Stomach (tissue), 4 donors: ENCODE results near the gene PLCD1.

ENCODE experiments used
- EP300 ChIP-seq: sonication (generic); formaldehyde crosslinking; IDR thresholded peaks from one replicate; pipeline ENCODE4 v1.6.1; 2017; ENCODE audit warnings: antibody characterized with exemption
- POLR2A ChIP-seq, 4 donors: fragments of 450-650 bp; IDR thresholded peaks; one replicate each; pipeline ENCODE4 v1.6.1; 2016; ENCODE audit warnings: antibody characterized with exemption in 4 of 4, control low read depth in 2 of 4, mild to moderate bottlenecking in 1 of 4, moderate library complexity in 1 of 4
- POLR2AphosphoS5 ChIP-seq, 3 donors: sonication (generic); formaldehyde crosslinking; IDR thresholded peaks; one replicate each; pipeline ENCODE4 v1.6.1; 2016; ENCODE audit warnings: antibody characterized with exemption in 3 of 3
- TF ChIP-seq, protein P1 (sequence below), 7 experiments: fragments of 450-650 bp in 4 of 7; fragments of 200-600 bp in 3 of 7; sonication (generic) in 3 of 7; IDR thresholded peaks; one replicate each; pipeline ENCODE4 v1.5.1; 2016 to 2019; ENCODE audit warnings: antibody characterized with exemption in 7 of 7, control low read depth in 2 of 7, mild to moderate bottlenecking in 1 of 7

DNA sequence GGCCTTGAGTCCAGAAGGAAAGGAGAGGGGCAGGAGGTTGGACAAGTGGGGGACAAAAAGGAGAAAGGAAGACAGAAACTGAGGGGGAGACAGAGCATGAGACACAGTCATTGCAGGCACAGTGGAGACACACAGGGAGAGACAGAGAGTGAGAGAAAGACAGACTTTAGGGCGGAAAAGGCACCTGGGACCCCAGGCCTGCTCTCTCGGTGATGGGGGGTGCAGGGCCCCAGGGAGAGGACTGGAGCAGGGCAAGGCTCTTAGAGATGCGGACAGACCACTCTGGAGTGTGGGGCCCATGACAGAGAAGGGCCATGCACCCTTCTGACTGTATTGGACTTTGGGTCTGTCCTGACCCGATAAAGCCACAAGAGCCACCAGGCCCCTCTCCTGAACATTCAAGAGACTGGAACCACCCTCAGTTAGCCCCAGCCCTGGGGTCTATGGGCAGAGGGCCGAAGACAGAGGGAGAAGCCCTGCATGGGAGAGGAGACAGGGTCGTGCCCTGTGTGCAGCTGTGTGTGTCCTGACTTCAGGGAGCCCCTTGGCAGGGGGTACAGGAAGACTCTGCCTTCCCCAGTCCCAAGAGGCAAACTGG, 12.5 kb downstream of the PLCD1 start:
- TF ChIP-seq, protein P1, sequence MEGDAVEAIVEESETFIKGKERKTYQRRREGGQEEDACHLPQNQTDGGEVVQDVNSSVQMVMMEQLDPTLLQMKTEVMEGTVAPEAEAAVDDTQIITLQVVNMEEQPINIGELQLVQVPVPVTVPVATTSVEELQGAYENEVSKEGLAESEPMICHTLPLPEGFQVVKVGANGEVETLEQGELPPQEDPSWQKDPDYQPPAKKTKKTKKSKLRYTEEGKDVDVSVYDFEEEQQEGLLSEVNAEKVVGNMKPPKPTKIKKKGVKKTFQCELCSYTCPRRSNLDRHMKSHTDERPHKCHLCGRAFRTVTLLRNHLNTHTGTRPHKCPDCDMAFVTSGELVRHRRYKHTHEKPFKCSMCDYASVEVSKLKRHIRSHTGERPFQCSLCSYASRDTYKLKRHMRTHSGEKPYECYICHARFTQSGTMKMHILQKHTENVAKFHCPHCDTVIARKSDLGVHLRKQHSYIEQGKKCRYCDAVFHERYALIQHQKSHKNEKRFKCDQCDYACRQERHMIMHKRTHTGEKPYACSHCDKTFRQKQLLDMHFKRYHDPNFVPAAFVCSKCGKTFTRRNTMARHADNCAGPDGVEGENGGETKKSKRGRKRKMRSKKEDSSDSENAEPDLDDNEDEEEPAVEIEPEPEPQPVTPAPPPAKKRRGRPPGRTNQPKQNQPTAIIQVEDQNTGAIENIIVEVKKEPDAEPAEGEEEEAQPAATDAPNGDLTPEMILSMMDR (IDR thresholded peaks at IDR 0.05): no peak
- TF ChIP-seq EP300: no peak
- no peak for TF ChIP-seq POLR2AphosphoS5 (IDR thresholded peaks at IDR 0.05)
- no peak for TF ChIP-seq POLR2A (IDR thresholded peaks at IDR 0.05)
